ENCODE results near the gene CIAPIN1. TPM values are rescaled to one million over a fixed set of nuclear protein-coding genes. Genes with fewer than 3 reads are reported as not detected.

CIAPIN1 gene
- total RNA-seq, 1 experiment from 2014 or later = 68.5 TPM

DNA sequence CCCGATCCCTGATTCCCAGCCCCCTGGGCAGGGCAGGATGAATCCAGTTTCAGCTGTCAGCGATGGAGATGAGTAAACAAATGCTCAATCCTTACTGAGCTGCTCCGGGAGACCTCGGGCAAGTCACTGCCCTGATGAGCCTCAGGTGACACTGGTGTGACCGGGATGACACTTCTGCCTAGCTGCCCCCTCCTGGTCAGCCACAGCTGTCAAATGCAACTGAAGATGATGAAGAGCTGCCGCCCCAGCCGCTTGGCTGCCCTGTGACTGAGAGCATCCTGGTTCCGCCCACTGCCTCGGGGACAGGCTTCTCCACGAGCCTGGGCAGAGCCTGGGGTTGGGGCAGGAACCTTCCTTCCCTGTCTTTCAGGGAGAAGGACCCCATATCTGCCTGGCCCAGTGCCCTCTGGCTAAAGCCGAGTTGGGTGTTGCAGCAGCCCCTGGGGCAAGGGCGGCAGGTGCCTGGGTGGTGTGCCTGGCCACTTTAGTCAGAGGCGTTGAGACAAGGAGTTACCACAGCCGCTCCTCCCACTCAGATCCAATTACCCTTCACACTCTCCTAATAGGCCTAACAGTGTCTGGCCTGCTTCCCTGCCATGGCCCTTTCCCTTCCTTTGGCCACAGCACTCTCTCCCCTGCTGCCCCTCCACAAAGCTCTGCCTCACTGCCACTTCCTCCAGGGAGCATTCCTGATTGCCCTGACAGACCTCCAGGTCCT lies 37.2 kb downstream of the CIAPIN1 start:
- no peaks in the 10 kb centered on the region for H3K9me2 ChIP-seq (ENCODE audit: insufficient read depth)
- POLR2A ChIA-PET = no interaction called here
- H3K4me2 ChIP-seq (ENCODE audit: low read length) = no peak overlapping the region
- no peaks in the 10 kb centered on the region for H3K79me2 ChIP-seq (ENCODE audit: insufficient read depth, low read length)
- TF ChIP-seq JUND (IDR thresholded peaks at IDR 0.05) (no peak), POLR2A (IDR thresholded peaks at IDR 0.05; ENCODE audit: borderline replicate concordance, extremely low read depth, insufficient read depth, insufficient read length) (no peak), ZFX (IDR thresholded peaks at IDR 0.05) (no peak)
- TF ChIP-seq, protein P1, sequence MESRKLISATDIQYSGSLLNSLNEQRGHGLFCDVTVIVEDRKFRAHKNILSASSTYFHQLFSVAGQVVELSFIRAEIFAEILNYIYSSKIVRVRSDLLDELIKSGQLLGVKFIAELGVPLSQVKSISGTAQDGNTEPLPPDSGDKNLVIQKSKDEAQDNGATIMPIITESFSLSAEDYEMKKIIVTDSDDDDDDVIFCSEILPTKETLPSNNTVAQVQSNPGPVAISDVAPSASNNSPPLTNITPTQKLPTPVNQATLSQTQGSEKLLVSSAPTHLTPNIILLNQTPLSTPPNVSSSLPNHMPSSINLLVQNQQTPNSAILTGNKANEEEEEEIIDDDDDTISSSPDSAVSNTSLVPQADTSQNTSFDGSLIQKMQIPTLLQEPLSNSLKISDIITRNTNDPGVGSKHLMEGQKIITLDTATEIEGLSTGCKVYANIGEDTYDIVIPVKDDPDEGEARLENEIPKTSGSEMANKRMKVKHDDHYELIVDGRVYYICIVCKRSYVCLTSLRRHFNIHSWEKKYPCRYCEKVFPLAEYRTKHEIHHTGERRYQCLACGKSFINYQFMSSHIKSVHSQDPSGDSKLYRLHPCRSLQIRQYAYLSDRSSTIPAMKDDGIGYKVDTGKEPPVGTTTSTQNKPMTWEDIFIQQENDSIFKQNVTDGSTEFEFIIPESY (IDR thresholded peaks at IDR 0.05; ENCODE audit: extremely low read depth, insufficient replicate concordance, low read length) = no peak
- no peaks in the 10 kb centered on the region for H3K4me1 ChIP-seq (ENCODE audit: control insufficient read depth in 1 of 2, insufficient read depth in 2 of 2, low read length in 2 of 2)
- CTCF ChIA-PET = interaction anchor here (1.3 kb wide), 1 partner anchor 9 kb away, joined by 5 read pairs; no protein-coding TSS in a partner anchor
- H3K9me3 ChIP-seq (ENCODE audit: control insufficient read depth in 1 of 2, insufficient read depth in 1 of 2, low read depth in 1 of 2, low read length in 2 of 2) = no peaks in the 10 kb centered on the region
- intact Hi-C loops (cut with micrococcal nuclease) = no loop called here
- no TSS peak for BruUV-seq (replicated peaks)
- 0 out of 2 replicates have a peak, but pooled peaks have one; percentile 25 for ATAC-seq
- no peaks in the 10 kb centered on the region for H3K36me3 ChIP-seq (ENCODE audit: control insufficient read depth in 1 of 2, insufficient read depth in 2 of 2, low read length in 2 of 2)
- H4K20me1 ChIP-seq (ENCODE audit: insufficient read depth) = no peaks in the 10 kb centered on the region
- no peak overlapping the region for H3K4me3 ChIP-seq (replicated peaks in 1 of 2; ENCODE audit: low read depth in 1 of 2, low read length in 2 of 2)
- no peak overlapping the region for H3K27ac ChIP-seq (ENCODE audit: low read depth, low read length)
- RAD21 ChIA-PET (ENCODE audit: low non-redundant PET in 1 of 2, low total read pairs in 2 of 2, uncharacterized antibody in 2 of 2, unreplicated experiment in 2 of 2) = no interaction called here
- peaks cover 5% of the 10 kb centered on the region; the same call in 1 of the 2 replicates for H3K27me3 ChIP-seq (ENCODE audit: insufficient read depth, low read length)
- H3K9ac ChIP-seq (ENCODE audit: low read length) = no peak overlapping the region
- DNase-seq (ENCODE audit: low read depth, low spot score) = no peak
- H2AFZ ChIP-seq (ENCODE audit: low read depth, low read length, poor library complexity, severe bottlenecking) = no peak overlapping the region

DNA sequence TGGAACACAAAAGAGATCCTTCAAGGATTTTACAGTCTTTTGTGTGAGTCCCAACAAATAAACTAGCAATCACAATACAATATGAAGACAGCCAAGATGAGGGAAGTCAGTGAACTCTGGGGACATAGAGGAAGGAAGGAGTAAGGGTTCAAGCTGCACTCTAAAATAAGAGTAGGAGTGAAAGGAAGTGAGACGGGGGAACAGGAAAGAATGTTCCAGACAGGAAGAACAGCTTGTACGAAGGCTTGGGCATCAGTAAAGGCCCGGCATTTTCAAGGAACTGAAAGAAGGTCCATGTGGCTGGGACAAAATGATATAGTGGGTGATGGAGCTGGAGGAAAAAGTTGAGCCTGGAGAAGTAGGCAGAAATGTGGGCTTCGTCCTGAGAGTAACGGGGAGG lies 38.1 kb downstream of the CIAPIN1 start:
- ATAC-seq (no peak), DNase-seq (ENCODE audit: low read depth, low spot score) (no peak)
- no peaks in the 10 kb centered on the region for H4K20me1 ChIP-seq (ENCODE audit: insufficient read depth)
- no peak overlapping the region for H3K4me3 ChIP-seq (replicated peaks in 1 of 2; ENCODE audit: low read depth in 1 of 2, low read length in 2 of 2)
- no peak overlapping the region for H3K9ac ChIP-seq (ENCODE audit: low read length)
- H3K27ac ChIP-seq (ENCODE audit: low read depth, low read length) = no peak overlapping the region
- peaks cover 11% of the 10 kb centered on the region; the same call in 1 of the 2 replicates for H3K27me3 ChIP-seq (ENCODE audit: insufficient read depth, low read length)
- H3K36me3 ChIP-seq (ENCODE audit: control insufficient read depth in 1 of 2, insufficient read depth in 2 of 2, low read length in 2 of 2) = no peaks in the 10 kb centered on the region
- no peaks in the 10 kb centered on the region for H3K9me2 ChIP-seq (ENCODE audit: insufficient read depth)
- H3K4me2 ChIP-seq (ENCODE audit: low read length) = no peak overlapping the region
- no peaks in the 10 kb centered on the region for H3K79me2 ChIP-seq (ENCODE audit: insufficient read depth, low read length)
- intact Hi-C loops (cut with micrococcal nuclease) = no loop called here
- ChIA-PET POLR2A (no interaction called here), RAD21 (ENCODE audit: low non-redundant PET in 1 of 2, low total read pairs in 2 of 2, uncharacterized antibody in 2 of 2, unreplicated experiment in 2 of 2) (no interaction called here), CTCF (interaction anchor here (1.3 kb wide), 1 partner anchor 10 kb away, joined by 5 read pairs; no protein-coding TSS in a partner anchor)
- H3K9me3 ChIP-seq (ENCODE audit: control insufficient read depth in 1 of 2, insufficient read depth in 1 of 2, low read depth in 1 of 2, low read length in 2 of 2) = no peaks in the 10 kb centered on the region
- TF ChIP-seq JUND (IDR thresholded peaks at IDR 0.05) (no peak), SRF (IDR thresholded peaks at IDR 0.05; ENCODE audit: low read depth) (no peak), ZFX (IDR thresholded peaks at IDR 0.05) (no peak), SP1 (IDR thresholded peaks at IDR 0.05; ENCODE audit: low read depth) (no peak), TCF7L2 (IDR thresholded peaks at IDR 0.05; ENCODE audit: borderline replicate concordance, extremely low read depth, insufficient read depth, insufficient read length) (no peak)
- H2AFZ ChIP-seq (ENCODE audit: low read depth, low read length, poor library complexity, severe bottlenecking) = no peak overlapping the region
- no peaks in the 10 kb centered on the region for H3K4me1 ChIP-seq (ENCODE audit: control insufficient read depth in 1 of 2, insufficient read depth in 2 of 2, low read length in 2 of 2)
- BruUV-seq (replicated peaks) = no TSS peak
